ENCODE results near the gene KDM4C.
A peak's percentile ranks its signal among the peaks of the same experiment; 100 is the strongest.
"Not testable (repeated sequence)": the region's sequence is repeated elsewhere in the genome, so short reads cannot be mapped to it uniquely, and the experiment has no call there.

Gene KDM4C

GRCh38 chr9:6938873-6939272 lies 181.1 kb downstream of the KDM4C start:
- Mint-ChIP-seq H3K27me3 (no peaks in the 10 kb centered on the region), H3K36me3 (peaks cover 6% of the 10 kb centered on the region), H3K27ac (no peak overlapping the region), H3K4me3 (no peak overlapping the region), H3K9me3 (no peaks in the 10 kb centered on the region), H3K4me1 (no peaks in the 10 kb centered on the region)
- CTCF ChIA-PET = no interaction called here
- no peak for DNase-seq

- Mint-ChIP-seq H3K36me3 (peaks cover 6% of the 10 kb centered on the region), H3K4me3 (no peak overlapping the region), H3K27ac (no peak overlapping the region), H3K27me3 (no peaks in the 10 kb centered on the region), H3K4me1 (no peaks in the 10 kb centered on the region), H3K9me3 (no peaks in the 10 kb centered on the region)
- CTCF ChIA-PET = no interaction called here
- no peak for DNase-seq
These were observed 183.7 kb downstream of the KDM4C start for GRCh38 chr9:6941501-6941900.

GRCh38 chr9:6942406-6942805 lies 184.6 kb downstream of the KDM4C start:
- Mint-ChIP-seq H3K27ac (no peak overlapping the region), H3K4me3 (no peak overlapping the region), H3K27me3 (no peaks in the 10 kb centered on the region), H3K9me3 (no peaks in the 10 kb centered on the region), H3K4me1 (no peaks in the 10 kb centered on the region), H3K36me3 (peaks cover 6% of the 10 kb centered on the region)
- no peak for DNase-seq
- CTCF ChIA-PET = no interaction called here

GRCh38 chr9:6943293-6943692 lies 185.5 kb downstream of the KDM4C start:
- Mint-ChIP-seq H3K9me3 (no peaks in the 10 kb centered on the region), H3K36me3 (peaks cover 10% of the 10 kb centered on the region), H3K4me1 (no peaks in the 10 kb centered on the region), H3K27ac (no peak overlapping the region), H3K4me3 (no peak overlapping the region), H3K27me3 (no peaks in the 10 kb centered on the region)
- DNase-seq = no peak
- CTCF ChIA-PET = interaction anchor here (1.2 to 1.8 kb wide), 2 partner anchors 17 to 20 kb away, joined by 3 to 4 read pairs; no protein-coding TSS in a partner anchor

GRCh38 chr9:6944093-6944551 lies 186.3 kb downstream of the KDM4C start:
- CTCF ChIA-PET = interaction anchor here (1.1 to 1.8 kb wide), 3 partner anchors 18 to 41 kb away, joined by 3 to 4 read pairs (median 3); no protein-coding TSS in a partner anchor

GRCh38 chr9:6944896-6945295 lies 187.1 kb downstream of the KDM4C start:
- no peak overlapping the region for H3K4me3 Mint-ChIP-seq
- no peak for DNase-seq
- no peaks in the 10 kb centered on the region for H3K9me3 Mint-ChIP-seq
- CTCF ChIA-PET = interaction anchor here (1.1 to 1.8 kb wide), 2 partner anchors 18 to 40 kb away, joined by 3 to 4 read pairs; no protein-coding TSS in a partner anchor
- H3K4me1 Mint-ChIP-seq = no peaks in the 10 kb centered on the region
- no peaks in the 10 kb centered on the region for H3K27me3 Mint-ChIP-seq
- peaks cover 18% of the 10 kb centered on the region for H3K36me3 Mint-ChIP-seq
- no peak overlapping the region for H3K27ac Mint-ChIP-seq

More at GRCh38 chr9:6944093-6944551, 186.3 kb downstream of the KDM4C start:
- Mint-ChIP-seq H3K4me3 (no peak overlapping the region), H3K9me3 (no peaks in the 10 kb centered on the region), H3K27ac (no peak overlapping the region), H3K27me3 (no peaks in the 10 kb centered on the region), H3K36me3 (peaks cover 12% of the 10 kb centered on the region), H3K4me1 (no peaks in the 10 kb centered on the region)
- DNase-seq = no peak

GRCh38 chr9:6945816-6946215 lies 188.0 kb downstream of the KDM4C start:
- CTCF ChIA-PET = no interaction called here
- no peaks in the 10 kb centered on the region for H3K27me3 Mint-ChIP-seq
- no peak overlapping the region for H3K4me3 Mint-ChIP-seq
- H3K4me1 Mint-ChIP-seq = no peaks in the 10 kb centered on the region
- H3K27ac Mint-ChIP-seq = no peak overlapping the region
- DNase-seq = no peak
- no peaks in the 10 kb centered on the region for H3K9me3 Mint-ChIP-seq
- H3K36me3 Mint-ChIP-seq = peaks cover 21% of the 10 kb centered on the region

GRCh38 chr9:6946583-6947166 lies 188.9 kb downstream of the KDM4C start:
- CTCF ChIA-PET = no interaction called here
- Mint-ChIP-seq H3K9me3 (no peaks in the 10 kb centered on the region), H3K27me3 (no peaks in the 10 kb centered on the region), H3K4me1 (no peaks in the 10 kb centered on the region), H3K4me3 (no peak overlapping the region), H3K27ac (no peak overlapping the region), H3K36me3 (peaks cover 20% of the 10 kb centered on the region)
- no peak for DNase-seq

GRCh38 chr9:6948921-6949320 lies 191.1 kb downstream of the KDM4C start:
- DNase-seq, H3K4me3 Mint-ChIP-seq, H3K9me3 Mint-ChIP-seq, H3K27ac Mint-ChIP-seq, H3K27me3 Mint-ChIP-seq, CTCF ChIA-PET, H3K4me1 Mint-ChIP-seq: not testable (repeated sequence)
- H3K36me3 Mint-ChIP-seq = peaks cover 18% of the 10 kb centered on the region

- no peak for DNase-seq
- Mint-ChIP-seq H3K27me3 (no peaks in the 10 kb centered on the region), H3K4me1 (peaks cover 8% of the 10 kb centered on the region), H3K4me3 (no peak overlapping the region), H3K36me3 (peaks cover 11% of the 10 kb centered on the region), H3K9me3 (no peaks in the 10 kb centered on the region), H3K27ac (peak overlapping the region; percentile 46)
- CTCF ChIA-PET = no interaction called here
These were observed 197.6 kb downstream of the KDM4C start for GRCh38 chr9:6955251-6955921.

GRCh38 chr9:6956879-6957278 lies 199.1 kb downstream of the KDM4C start:
- Mint-ChIP-seq H3K27ac (no peak overlapping the region), H3K9me3 (no peaks in the 10 kb centered on the region), H3K36me3 (peaks cover 11% of the 10 kb centered on the region), H3K27me3 (no peaks in the 10 kb centered on the region), H3K4me1 (peaks cover 8% of the 10 kb centered on the region), H3K4me3 (no peak overlapping the region)
- CTCF ChIA-PET = no interaction called here
- DNase-seq = no peak

GRCh38 chr9:6959270-6960000 lies 201.7 kb downstream of the KDM4C start:
- Mint-ChIP-seq H3K9me3 (no peaks in the 10 kb centered on the region), H3K36me3 (peaks cover 13% of the 10 kb centered on the region), H3K27ac (no peak overlapping the region), H3K4me1 (peaks cover 8% of the 10 kb centered on the region), H3K27me3 (no peaks in the 10 kb centered on the region), H3K4me3 (no peak overlapping the region)
- no peak for DNase-seq
- CTCF ChIA-PET = interaction anchor here (0.6 kb wide), 1 partner anchor 126 kb away, joined by 3 read pairs; no protein-coding TSS in a partner anchor

GRCh38 chr9:6960777-6961176 lies 203.0 kb downstream of the KDM4C start:
- Mint-ChIP-seq H3K27ac (no peak overlapping the region), H3K27me3 (no peaks in the 10 kb centered on the region), H3K36me3 (peaks cover 13% of the 10 kb centered on the region), H3K4me1 (no peaks in the 10 kb centered on the region), H3K4me3 (no peak overlapping the region), H3K9me3 (no peaks in the 10 kb centered on the region)
- CTCF ChIA-PET = no interaction called here
- DNase-seq = no peak

GRCh38 chr9:6961845-6962522 lies 204.2 kb downstream of the KDM4C start:
- H3K27me3 Mint-ChIP-seq = no peaks in the 10 kb centered on the region
- H3K27ac Mint-ChIP-seq = no peak overlapping the region
- no peak for DNase-seq
- peaks cover 13% of the 10 kb centered on the region for H3K36me3 Mint-ChIP-seq
- no peaks in the 10 kb centered on the region for H3K4me1 Mint-ChIP-seq
- no peaks in the 10 kb centered on the region for H3K9me3 Mint-ChIP-seq
- H3K4me3 Mint-ChIP-seq = no peak overlapping the region
- CTCF ChIA-PET = no interaction called here
